Ammon's horn (tissue), 1 donor: Measurements from ENCODE around the gene TCF20.

Experiments
- DNase-seq: peaks from one replicate; pipeline ENCODE4 v3.0.0-alpha.2; 2016; ENCODE audit warnings: low spot score

TCF20 gene

DNA sequence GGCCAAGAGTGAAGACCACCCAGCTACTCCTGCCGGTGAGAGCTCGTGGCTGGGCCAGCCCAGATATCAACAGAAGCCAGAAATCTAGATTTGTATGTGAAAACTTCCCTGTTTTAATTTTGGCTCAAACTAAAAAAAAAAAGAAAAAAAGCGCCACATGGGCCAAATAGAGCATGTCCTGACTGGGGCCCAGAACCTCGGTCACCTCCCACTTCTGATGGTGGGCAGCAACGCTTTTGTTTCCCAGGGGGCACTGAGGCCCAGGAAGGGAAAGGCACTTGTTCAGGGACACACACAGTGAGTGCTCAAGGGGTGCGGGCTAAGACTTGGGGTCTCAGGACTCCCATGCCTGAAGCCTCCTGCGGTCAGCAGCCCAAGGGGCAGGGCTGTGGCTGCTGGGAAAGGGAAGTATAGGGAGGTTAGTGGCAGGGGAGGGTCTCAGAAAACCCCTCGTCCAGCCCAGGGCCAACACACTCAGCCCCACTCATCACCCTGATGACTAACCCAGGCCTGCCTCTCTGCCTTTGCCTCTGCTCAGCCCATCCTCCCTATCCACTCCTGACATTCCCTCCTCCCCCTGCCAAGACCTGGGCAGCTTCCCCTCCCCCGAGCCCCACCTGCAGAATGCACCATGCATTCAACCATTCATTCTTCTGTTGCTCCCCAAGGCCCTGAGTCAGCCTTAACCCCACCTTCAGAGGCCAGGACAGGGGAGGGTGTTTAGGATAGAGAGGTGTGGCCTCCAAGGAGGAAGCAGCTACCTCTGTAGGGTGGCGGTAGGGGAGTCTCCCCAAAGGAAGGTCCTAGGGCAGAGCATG is 30.0 kb upstream of the TCF20 start:
- DNase-seq, result no peak

DNA sequence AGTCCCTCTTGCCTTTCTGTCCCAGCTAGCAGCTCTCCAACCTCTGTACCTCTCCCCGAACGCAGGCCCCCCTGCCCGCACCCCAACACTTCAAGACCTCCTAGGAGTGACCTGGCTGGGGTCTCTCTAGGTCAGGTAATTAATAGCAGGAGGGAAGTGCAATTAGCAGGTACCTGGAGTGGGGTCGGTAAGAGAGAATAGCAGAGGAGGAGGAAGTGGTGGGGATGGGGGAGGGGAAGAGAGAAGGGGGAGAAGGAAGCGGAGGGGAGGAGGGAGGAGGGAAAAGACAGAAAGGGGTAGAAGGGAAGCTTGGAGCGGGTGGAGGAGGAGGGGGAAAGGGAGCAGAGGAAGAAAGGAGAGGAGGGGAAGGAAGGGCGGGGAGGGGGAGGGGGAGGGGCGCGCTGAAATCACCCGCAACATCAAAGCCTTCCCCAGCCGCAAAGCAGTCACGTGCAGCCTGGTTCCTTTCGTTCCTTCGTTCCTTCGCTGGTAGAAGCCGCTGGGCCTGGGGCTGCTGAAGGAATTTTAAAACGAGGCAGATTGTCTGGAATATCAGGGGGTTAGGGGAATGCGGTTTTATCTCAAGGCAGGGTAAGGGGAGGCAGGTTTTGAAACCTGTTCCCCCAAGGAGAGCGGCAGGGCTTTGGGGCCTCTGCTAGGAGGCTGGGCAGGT is 29.3 kb upstream of the TCF20 start:
- DNase-seq, result no peak

DNA sequence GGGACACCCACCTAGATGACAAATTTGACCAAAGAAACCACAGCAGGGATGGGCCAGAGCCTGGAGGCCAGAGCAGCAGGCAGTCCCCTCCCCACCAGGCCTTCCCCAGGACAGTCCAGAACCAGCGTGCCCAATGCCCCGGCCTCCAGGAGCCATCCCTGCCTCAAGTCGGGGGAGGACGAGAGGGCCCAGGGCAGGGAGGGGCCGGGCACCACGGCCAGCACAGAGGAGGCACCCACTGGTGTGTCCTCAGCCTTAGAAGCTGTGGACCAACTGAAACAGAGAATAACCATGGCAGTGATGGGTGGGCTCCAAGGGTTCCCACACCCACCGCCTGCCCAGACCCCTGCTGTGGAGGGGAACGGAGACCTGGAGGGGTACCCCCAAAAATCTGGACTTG is 28.3 kb upstream of the TCF20 start:
- DNase-seq, result no peak

DNA sequence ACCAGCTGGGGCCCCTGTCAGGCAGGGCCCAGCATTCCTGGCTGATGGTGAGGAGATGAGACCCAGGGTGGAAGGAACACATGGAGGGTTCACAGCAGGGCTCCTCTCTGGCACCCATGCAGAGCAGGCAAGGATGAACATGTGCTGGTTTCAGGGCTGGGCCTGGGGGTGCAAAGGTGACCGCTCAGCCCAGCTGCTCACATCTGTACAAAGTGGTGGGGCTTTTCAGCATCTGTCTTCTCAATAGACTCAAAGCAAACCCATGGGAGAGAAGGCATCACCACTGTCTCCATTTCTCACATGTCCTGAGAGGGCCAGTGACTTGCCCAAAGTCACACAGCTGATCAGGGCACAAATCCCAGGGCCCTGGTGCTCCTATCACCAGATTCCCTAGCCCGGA is 27.3 kb upstream of the TCF20 start:
- no peak for DNase-seq

DNA sequence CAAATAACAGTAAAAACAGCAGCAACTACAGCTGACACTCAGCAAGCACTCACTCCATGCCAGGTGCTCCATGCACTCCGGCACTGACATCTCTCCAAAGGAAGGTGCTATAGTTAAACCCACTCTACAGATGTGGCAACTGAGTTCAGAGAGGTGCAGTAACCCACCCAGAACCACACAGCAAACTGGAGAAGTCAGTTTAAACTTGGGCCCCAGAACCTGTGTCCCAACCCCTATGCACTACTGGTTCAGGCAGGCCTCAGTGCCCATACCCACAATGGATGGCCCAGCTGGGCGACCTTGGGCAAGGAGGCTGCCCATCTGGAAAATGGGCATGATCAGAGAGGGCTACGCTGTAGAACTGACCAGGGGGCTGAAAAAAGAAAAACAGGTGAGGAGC is 26.4 kb upstream of the TCF20 start:
- no peak for DNase-seq

GRCh38 chr22:42296381-42296853 is 26.0 kb upstream of the TCF20 start:
- peak; percentile 83 for DNase-seq

GRCh38 chr22:42294034-42294985 is 23.9 kb upstream of the TCF20 start:
- DNase-seq, result no peak

- DNase-seq, result no peak
Measured at GRCh38 chr22:42292732-42293520, 22.5 kb upstream of the TCF20 start.

GRCh38 chr22:42291287-42291686 is 20.8 kb upstream of the TCF20 start:
- no peak for DNase-seq

DNA sequence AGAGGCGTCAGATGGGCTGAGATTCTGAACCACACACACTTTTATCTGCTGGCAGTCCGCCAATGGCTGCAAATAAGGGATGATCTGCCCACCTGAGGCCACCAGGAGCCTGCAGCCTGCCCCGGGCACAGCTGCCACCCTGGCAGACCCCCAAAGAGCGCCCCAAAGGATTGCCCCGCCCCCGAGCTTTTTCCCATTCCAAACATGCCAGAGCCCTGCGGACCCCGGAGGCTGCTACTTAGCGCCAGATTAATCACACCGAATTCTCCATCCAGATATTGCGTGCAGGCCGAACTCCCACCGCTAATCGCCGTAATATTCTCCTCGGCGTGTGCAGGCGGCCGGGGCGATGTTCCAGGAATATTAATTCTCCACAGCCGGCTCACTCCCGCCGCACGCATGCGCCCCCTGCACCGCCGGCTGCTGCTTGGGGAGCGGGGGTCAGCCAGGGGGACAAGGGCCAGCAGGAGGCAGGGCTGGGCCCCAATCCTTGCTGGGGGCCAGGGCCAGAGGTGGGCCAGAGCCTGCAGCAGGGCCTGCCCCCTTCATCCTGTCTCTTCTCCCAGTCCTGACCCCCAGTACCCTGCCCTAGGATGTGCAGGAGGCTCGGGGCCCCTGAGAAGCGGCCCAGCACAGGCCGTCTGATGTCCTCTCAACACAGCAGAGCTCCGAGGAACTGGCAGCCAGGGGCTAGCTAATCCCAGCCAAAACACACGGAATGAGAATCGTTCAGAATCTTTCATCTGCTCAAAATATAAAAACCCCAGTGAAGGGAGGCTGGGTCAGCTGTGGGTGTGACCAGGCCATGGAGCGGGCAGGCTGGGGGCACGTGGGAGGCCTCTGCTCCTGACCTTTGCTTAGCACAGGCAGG is 19.5 kb upstream of the TCF20 start:
- peak; percentile 50 for DNase-seq

DNA sequence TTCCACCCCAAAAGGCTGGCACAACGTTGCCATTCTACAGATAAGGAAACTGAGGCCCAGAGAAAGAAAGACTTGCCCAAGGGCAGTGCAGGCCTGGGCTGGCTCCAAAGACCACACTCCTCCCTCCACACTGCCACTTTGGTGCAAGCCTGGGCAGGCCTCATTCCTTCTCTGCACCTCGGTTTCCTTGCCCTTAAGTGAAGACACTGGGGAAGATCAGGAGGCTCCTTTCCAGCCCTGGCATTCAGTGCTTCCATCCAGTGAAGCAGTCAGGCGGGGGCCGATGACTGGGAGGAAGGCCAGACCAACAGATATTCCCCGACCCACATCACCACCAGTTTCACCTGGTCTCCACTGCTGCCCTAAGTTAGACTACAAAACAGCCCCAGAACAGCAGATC is 18.3 kb upstream of the TCF20 start:
- DNase-seq, result no peak

DNA sequence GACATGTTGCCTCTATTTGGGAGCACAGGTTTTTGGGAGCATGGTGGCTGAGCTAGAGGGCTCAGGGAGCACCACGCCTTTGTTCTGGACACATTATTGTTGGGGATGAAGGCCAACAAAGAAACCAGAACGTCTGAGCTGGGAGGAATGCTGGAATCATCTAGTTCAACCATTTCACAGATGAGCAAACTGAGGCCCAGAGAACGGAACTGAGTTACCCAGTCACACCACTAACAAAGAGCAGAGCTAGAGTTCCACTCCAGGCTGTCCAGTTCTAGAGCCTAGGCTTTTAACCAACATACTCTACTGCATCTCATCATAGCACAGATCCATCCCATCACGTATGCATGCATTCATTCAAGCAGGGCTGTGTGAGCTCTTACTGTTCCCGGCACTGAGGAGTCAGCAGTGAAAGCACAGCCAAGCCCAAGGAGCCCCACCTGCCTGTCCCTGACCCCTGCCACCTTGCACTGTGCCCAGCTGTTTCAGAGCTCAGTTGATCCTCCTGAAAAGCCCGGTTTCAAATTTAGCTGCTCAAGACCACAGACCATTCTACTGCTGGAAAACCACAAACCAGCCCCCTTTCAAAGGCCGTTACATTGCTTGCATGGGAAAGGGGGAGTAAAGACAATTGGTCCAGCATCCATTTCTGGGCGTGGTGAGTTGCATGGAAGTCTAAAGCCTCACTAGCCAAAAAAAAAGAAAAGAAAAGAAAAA is 16.9 kb upstream of the TCF20 start:
- no peak for DNase-seq

- no peak for DNase-seq
Measured at GRCh38 chr22:42286205-42286604, 15.8 kb upstream of the TCF20 start.

GRCh38 chr22:42285604-42286003 is 15.2 kb upstream of the TCF20 start:
- no peak for DNase-seq

DNA sequence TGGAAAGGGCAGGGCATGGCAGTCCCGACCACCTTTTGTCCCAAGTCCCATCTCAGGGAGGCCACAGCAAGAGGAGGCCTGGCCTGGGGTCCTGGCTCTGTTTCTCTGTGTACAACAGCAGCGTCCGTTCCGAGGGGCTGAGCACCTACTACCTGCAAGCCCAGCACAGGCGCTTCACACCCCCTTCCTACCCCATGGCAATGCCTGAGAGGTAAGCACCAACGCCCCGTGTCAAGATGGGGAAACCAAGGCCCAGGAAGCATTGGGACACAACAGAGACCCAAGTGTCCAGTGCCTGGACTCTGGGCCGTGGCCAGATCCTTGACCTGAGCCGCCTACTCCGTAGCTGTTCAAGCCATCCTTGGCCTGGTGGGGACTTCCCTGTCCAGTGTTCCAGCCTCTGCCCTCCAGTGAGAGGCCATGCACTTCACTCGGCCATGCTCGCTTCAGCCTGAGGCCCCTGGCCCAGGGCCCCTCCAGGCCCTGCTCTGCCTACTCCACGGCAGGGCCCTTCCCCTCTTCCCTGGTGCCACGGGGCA is 14.3 kb upstream of the TCF20 start:
- no peak for DNase-seq

DNA sequence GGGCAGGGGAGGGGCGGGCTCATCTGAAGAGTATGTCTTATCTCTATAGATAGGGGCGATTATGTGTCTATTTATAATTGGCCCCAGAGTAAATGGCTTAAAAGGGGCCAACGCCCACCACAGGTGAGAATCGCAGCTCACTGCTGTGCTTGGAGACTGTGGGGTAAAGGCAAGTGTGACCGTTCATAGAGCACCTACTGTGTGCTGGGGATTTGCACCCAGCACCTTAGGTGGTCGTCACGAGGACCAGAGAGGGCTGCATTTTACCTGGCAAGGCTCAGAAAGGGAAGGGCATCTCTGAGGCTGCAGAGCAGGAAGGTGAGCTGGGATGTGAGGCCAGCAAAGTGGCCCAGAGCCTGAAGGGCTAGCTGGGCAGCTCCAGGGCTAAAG is 13.7 kb upstream of the TCF20 start:
- no peak for DNase-seq

GRCh38 chr22:42283278-42284201 is 13.1 kb upstream of the TCF20 start:
- peak; percentile 47 for DNase-seq

GRCh38 chr22:42282943-42283277 is 12.5 kb upstream of the TCF20 start:
- DNase-seq, result peak; percentile 56
